Renal pelvis (tissue), 4 donors: ENCODE results near the gene LYPD4. TPM values are rescaled to one million over a fixed set of nuclear protein-coding genes. Genes with fewer than 3 reads are reported as not detected.
"Not testable (repeated sequence)": the region's sequence is repeated elsewhere in the genome, so short reads cannot be mapped to it uniquely, and the experiment has no call there.

Experiments used
- DNase-seq: peaks from one replicate; pipeline ENCODE4 v3.0.0-alpha.2; 2013
- polyA plus RNA-seq, 3 donors: library from polyadenylated mRNA; unstranded; fragments of 120-200 nt; gene quantifications; one replicate each; pipeline ENCODE4 v1.2.1, GENCODE V29; 2013; ENCODE audit not compliant: insufficient read length in 3 of 3

The LYPD4 gene
- polyA plus RNA-seq, 3 donors, result not detected

- DNase-seq, result no peak
Measured at GRCh38 chr19:41801031-41801430, 43.5 kb downstream of the LYPD4 start.

GRCh38 chr19:41799444-41800000 lies 45.0 kb downstream of the LYPD4 start:
- DNase-seq, result peak; percentile 65

- DNase-seq, result no peak
Measured at GRCh38 chr19:41796901-41797300, 47.6 kb downstream of the LYPD4 start.

- no peak for DNase-seq
Measured at GRCh38 chr19:41796362-41796761, 48.1 kb downstream of the LYPD4 start, which contains the start of gene CEACAM3. Gene CEACAM3, plus strand, starts transcription at chr19:41796587. Its CDS starts 91 bp downstream, at chr19:41796678.

- DNase-seq, result peak; percentile 7
Measured at GRCh38 chr19:41795031-41795461, 49.4 kb downstream of the LYPD4 start.

GRCh38 chr19:41793414-41793727 lies 51.1 kb downstream of the LYPD4 start:
- DNase-seq, result no peak

GRCh38 chr19:41792513-41793413 lies 51.7 kb downstream of the LYPD4 start:
- DNase-seq, result peak; percentile 20

GRCh38 chr19:41789053-41789452 lies 55.4 kb downstream of the LYPD4 start:
- not testable (repeated sequence) for DNase-seq

GRCh38 chr19:41788518-41788917 lies 56.0 kb downstream of the LYPD4 start:
- not testable (repeated sequence) for DNase-seq

Other genes with a start within 250 kb of the LYPD4 start
- gene CEACAM4, start 217.6 kb downstream of the LYPD4 start, polyA plus RNA-seq, result under 1 TPM in 2 of 3 donors, not detected in 1; 0.13 to 0.18 TPM
- not detected for gene CEACAM7, start 156.4 kb downstream of the LYPD4 start, polyA plus RNA-seq
- under 1 TPM in 2 of 3 donors, not detected in 1; 0.13 to 0.14 TPM for gene CEACAM5, start 136.1 kb downstream of the LYPD4 start, polyA plus RNA-seq
- gene CEACAM6, start 89.2 kb downstream of the LYPD4 start, polyA plus RNA-seq, result under 1 TPM; 0.17 to 0.35 (median 0.31) TPM
- gene CEACAM3, start 48.1 kb downstream of the LYPD4 start, polyA plus RNA-seq, result under 1 TPM in 2 of 3 donors, not detected in 1; 0.12 to 0.23 TPM
- not detected for gene DMRTC2, start 359 bp upstream of the LYPD4 start, polyA plus RNA-seq
- 1,000 to 10,000 TPM; 1,296 to 1,888 (median 1,672) TPM for gene RPS19, start 15.6 kb upstream of the LYPD4 start, polyA plus RNA-seq
- gene CD79A, start 32.6 kb upstream of the LYPD4 start, polyA plus RNA-seq, result 1 to 10 TPM in 1 of 3 donors, under 1 TPM in 2; 0.39 to 1.1 (median 0.81) TPM
- 10 to 100 TPM; 51.4 to 61.0 (median 54.1) TPM for gene ARHGEF1, start 38.5 kb upstream of the LYPD4 start, polyA plus RNA-seq
- gene ERFL, start 83.8 kb upstream of the LYPD4 start, polyA plus RNA-seq, result under 1 TPM in 1 of 3 donors, not detected in 2; 0.09 TPM
- 10 to 100 TPM; 80.8 to 91.6 (median 82.6) TPM for gene RABAC1, start 114.6 kb upstream of the LYPD4 start, polyA plus RNA-seq
- 1 to 10 TPM in 1 of 3 donors, under 1 TPM in 2; 0.10 to 1.4 (median 0.65) TPM for gene ATP1A3, start 149.5 kb upstream of the LYPD4 start, polyA plus RNA-seq
- 10 to 100 TPM; 24.1 to 30.6 (median 30.5) TPM for gene GRIK5, start 225.5 kb upstream of the LYPD4 start, polyA plus RNA-seq
- gene ZNF574, start 231.5 kb upstream of the LYPD4 start, polyA plus RNA-seq, result 10 to 100 TPM; 16.2 to 21.0 (median 20.6) TPM